NCI-H1694 treated with DMSO at 0.1 percent for 48 hours (cell line): ENCODE results near the gene SLC24A3.

Source experiments
- DNase-seq: peaks from one replicate; lab custom pipeline; 2025; lab: John Stamatoyannopoulos, UW

SLC24A3 gene

DNA sequence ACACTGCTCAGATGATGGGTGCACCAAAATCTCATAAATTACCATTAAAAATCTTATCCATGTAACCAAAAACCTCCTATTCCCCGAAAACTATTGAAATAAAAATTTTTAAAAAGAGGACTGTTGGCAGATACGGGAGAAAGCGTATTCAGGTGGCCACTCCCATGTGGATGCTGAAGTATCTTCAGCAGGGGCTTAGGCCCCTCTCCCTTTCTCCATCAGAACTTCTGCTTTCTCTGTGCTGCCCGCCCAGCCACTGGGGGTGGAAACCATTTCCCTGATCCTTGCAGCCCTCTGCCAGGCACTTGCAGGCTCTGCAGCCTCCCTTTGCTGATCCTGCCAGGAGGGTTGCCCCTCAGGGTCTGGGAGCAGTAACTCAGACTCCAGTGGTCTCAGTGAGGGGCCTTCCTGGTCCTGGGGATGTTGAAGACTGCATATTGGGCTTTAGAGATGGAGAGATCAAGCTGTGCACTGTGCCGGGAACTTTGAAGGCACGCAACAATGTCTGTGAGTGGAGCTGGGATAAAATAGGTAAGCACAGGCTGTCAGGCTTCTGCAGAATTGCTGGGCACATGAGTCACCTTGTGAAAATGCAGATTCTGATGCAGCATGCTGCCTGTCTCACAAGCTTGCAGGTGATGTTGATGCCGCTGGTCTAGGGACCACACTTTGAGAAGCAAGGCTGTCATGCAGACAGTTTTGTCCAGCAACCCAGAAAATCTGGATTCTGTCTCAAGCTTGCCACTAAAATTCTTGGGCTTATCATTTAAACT, 59.6 kb downstream of the SLC24A3 start:
- DNase-seq = no peak

DNA sequence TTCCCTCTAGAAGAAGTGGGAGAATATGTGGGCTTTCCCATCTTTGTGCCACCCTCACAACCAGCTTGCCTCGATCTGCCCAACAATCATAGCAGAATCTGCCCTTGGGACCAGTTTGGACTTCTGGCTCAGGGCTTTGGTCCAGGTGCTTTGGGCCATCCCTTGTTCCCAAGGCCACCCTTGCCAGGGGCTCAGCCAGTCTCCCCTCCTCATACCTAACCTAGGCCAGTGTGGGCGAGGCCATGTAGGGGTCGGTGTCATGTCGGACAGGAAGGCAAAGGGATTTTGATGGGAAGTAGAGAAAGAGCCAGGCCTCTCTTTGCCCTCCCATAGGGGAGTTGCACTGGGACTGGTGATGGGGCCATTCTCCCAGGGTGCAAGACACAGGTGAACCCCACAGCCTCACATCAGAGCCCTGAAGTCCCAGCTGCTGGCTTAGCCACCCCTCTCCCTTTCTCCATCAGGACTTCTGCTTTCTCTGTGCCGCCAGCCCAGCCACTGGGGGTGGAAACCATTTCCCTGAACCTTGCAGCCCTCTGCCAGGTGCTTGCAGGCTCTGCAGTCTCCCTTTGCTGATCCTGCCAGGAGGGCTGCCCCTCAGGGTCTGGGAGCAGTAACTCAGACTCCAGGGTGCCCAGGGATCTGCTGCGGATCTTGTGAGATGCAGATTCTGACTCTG, 60.7 kb downstream of the SLC24A3 start:
- no peak for DNase-seq

DNA sequence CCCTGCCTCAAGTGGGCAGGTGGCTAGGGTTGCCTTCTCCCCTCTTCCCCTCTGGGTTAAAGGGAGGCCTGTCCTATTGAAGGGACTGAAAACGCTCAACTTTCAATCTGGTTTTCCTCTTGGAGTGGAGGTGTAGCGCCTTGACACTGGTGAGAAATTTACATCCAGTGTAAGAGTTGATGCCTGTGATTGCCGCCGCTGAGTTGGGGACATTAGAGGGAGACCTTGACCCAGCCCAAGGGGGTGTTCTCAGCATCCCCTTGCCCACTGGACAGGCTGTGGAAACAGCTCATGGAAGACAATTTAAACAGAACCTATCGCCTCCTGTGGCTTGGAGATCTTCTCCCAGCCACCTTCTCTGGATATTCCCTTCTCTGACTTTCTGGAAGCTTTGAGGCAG, 61.6 kb downstream of the SLC24A3 start:
- DNase-seq = no peak

DNA sequence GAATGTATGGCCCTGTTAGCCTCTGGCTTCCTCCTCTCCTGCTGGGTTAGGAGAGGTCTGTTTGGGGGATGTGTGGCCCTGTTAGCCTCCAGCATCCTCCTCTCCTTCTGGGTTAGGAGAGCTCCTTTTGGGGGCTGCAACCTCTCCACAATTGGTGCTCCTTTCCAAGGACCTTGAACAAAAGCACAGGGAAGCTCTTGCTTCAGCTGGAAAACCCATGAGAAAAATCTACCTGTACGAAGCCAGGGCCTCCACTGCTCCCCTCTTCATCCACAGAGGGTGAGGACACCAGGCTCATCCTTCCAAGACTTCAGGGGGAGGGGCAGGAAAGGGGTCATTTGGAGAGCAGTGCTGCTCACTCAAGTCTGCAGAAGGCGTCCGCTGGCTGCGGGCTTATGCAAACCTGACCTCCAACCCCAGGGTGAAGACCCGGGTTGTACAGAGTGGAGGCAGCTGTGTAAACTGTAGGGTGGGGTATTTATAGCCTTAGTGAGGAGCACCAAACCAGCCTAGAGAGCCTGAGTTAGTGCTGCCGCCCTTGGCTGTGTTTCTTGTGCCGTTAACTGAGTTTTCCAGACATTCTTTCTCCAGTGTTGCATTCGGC, 62.1 kb downstream of the SLC24A3 start:
- DNase-seq = no peak

DNA sequence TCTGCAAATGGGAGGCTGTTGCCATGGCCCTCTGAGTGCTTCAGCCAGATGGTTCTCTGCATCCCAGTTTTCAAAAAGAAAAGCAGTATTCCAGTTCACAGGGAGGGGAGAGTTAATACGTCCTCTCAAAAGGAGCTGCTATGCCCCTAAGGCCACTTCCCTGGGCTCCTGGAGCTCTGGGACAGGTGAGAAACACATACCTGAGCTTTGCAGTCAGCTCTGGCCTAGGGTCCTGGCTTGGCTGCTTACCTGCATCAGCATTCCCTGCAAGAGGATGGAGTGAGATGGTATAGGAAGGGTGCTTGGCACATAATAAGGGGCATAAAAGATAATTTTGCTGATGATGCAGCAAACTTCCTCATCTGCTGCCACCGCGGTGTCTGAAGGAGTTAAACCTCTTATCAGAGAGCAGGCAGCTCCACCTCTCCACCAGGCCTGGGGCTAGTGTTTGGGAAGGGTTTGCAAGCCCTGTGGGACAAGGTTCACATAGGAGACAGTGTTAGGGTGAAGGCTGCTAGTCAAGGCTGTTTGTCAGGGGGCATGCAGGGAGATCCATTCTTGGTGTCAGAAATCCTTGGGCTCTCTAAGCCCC, 62.7 kb downstream of the SLC24A3 start:
- no peak for DNase-seq

DNA sequence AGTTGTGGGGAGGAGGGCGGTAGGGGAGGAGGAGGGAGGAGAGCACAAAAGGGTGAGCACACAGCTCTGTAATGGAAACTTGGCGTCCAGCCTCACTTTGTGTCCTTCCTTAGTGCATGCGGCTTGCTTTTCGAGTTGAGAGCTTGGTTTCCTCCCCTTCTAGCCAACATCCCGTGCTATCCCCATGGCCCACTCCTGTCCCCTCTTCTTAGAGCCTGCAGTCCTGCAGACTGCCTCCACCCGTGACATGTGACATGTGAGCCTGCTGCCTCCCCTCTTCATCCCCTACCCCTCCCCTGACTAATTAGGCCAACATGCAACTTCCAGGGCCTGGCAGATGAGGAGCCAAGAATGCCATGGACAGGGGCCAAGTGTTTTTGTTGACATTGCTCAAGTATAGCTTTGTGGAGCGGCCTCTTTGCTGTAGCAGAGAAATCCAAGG, 63.2 kb downstream of the SLC24A3 start:
- peak; percentile 61 for DNase-seq

DNA sequence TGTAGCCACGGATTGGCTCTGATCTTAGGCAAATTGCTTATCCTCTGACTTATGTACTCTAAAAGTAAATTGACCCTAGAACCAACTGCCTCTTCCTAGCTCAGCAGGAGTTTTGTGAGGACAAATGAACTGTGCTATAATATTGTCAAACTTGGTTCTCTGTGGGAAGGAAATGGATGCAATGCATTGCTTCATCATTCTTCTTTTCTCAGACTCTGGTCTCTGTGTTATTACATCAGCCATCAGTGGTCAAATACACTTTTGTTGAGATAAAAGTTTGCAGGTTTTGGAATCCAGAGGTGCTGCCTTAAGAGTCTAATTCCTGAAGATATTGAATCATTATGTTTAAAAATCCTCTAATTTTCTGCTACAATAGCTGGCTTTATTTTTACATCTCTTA, 64.9 kb downstream of the SLC24A3 start:
- no peak for DNase-seq

DNA sequence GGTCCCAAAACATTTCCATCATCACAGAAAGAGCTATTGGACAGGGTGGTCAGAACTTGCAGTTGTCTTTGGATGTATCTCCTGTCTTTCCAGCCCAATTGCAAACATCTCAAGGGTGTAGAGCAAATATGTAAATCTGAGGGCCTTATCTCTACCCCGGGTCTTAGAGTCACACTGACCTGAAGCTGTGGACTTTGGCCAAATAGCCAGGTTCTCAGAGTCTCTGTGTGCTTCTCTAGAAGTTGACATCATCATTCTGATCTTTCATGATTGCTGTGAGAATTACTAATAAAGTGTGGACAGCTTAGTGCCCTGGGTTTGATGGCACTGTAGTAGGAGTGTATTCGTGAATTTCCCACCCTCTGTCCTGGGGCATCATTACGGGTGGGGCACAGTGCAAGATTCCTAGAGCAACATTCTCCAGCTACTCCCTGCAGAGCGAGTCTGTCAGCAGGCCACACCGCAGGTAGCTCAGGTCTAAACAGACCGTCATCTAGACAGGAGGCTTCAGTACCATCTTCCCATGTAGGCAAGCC, 71.1 kb downstream of the SLC24A3 start:
- DNase-seq = no peak

DNA sequence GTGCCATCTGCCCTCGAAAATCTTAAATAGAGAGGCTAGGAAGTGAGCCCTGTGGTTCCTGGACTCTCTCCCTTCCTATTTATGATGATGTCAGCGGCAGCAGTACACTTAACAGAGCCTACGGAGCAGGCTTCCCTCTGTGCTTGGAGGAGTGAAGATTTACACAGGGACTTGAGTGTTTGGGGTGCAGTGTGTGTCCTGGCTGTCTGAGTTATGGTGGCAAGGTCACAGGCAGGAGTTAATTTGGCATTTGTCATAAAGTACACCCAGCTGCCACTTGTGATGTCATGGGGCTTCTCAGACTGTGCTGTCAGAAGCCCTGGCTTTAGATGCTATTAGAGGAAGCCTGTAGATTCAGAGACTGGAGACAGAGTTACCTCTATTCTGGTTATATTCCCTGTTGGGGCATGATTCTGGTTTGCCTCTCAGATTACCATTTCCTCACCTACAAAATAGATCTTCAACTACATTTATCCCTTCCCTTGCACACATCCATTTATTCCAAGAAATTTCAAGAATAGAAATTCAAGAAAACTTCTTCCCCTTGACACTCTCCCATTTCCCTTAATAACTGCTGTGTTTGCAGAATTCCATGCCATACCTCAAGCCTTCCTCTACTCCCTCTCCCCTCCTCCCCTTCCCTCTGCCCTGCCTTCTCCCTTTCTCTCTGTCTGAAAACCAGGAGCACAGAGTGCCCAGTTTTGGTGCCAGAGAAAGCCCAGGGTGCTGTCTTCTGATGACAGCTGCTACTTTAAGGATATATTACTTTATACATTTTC, 72.1 kb downstream of the SLC24A3 start:
- no peak for DNase-seq

DNA sequence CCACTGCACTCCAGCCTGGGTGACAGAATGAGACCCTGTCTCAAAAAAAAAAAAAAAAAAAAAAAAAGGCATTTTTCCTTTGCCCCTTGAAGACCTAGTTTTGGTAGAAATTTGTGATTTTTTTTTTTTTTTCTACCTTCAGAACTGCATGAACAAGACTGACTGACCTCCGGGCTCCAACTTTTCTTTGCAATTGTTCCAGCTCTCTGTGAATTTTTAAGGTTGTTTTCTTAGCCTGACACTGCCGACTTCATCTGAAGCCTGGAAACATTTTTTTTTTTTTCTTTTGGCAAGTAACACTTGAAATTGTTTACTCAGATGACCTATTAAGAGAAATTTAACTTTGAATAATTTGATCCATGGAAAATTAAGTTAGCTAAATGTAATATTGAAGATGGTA, 73.0 kb downstream of the SLC24A3 start:
- DNase-seq = no peak

DNA sequence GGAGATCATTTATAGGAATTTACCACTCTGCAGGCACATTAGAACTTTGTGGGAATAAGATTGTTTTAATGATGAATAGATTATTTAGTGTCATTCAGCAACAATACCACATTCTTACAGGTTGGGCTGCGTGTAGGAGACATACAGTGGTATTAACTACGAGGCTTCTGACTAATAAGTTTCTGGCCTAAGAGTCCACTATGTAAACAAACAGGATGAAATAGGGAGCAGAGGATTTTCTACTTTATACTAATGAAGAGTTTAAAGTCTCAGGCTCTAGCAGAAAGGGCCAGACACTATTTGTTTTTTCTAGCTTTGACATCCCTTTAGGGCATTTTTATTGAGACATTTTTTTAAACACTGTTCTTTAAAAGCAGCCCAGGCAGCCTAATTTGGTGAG, 75.6 kb downstream of the SLC24A3 start:
- no peak for DNase-seq

DNA sequence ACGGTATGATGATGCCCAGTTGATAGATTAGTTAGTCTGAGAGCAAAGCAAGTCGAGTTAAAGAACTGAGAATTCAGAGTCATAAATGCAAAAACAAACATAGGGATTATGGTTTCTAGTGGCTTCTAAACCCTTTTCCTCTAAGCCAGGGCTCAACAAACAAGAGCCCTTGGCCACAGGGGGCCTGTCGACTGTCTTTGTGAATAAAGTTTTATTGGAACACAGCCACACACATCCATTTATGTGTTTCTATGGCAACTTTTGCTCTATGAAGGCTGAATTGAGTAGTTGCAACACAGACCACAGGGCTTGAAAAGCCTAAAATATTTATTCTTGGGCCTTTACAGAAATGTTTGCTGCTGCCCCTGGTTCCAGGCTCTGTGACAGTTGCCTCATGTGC, 76.2 kb downstream of the SLC24A3 start:
- DNase-seq = no peak

DNA sequence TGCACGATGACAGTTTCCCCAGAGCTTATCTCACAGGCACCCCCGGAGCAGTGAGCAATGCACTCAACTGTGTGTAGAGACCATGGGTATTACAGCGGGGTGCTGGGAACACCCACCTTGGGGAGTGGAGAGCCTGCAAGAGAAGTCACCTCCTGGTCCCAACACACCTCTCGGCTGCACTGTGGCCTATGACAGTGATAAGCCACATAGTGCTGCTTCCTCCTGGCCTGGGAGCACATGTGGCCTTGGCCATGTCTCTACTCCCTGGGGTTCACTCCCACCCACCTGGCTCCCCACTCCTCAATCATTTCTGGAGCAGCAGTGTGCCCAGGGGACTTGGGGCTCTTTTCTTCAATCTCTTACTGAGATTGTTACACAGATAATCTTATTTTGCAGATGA, 77.0 kb downstream of the SLC24A3 start:
- no peak for DNase-seq

DNA sequence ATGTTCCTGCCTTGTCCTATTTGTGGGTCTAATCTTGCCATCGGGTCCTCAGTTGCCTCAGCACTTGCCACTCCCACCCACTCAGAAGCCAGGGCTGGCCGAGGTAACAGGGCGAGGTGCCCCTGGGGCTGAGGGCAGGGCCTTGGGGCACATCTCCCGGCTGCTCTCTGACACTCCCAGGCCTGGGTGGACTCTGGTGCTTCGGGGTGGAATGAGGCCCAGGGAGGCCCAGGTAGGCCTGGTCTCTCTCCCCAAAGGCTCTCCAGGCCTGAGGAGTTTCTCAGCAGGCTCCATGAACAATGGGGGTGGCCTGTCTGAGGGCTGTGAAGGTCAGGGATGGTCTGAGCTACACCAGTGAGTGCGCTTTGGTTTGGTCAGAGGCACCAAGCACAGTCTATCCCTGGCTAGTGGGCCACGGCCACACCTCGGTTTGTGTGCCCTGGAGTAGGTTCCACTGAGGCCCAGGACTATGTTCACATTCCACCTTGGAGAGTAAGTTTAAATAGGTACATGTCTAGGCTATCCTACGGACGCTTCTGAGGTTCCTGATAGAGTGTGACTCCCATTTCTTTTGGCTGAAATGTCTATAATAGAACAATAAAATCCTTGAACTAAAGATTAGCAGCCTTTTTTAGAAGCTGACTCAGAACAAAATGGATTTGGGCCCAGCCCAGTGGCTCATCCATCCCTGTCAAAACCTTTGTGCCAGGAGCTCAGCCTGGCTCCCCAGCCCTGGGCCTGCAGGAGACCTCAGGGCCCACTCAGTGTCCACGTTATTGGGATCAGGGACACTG, 78.8 kb downstream of the SLC24A3 start:
- no peak for DNase-seq

DNA sequence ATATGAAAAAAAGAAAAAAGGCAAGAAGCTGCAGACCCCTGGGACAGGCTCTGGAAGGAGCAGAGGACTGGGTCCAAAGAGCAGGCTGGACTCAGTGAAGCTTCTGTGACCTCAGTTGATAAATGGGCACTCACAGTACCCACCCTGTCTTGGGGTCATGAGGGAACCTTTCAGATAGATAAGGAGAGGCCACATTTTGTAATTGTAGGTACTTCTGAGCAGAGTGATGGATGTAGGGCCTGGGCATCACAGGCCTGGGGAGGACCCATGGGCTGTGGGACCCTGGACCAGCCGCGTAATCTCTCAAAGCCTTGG, 79.3 kb downstream of the SLC24A3 start:
- DNase-seq = no peak

DNA sequence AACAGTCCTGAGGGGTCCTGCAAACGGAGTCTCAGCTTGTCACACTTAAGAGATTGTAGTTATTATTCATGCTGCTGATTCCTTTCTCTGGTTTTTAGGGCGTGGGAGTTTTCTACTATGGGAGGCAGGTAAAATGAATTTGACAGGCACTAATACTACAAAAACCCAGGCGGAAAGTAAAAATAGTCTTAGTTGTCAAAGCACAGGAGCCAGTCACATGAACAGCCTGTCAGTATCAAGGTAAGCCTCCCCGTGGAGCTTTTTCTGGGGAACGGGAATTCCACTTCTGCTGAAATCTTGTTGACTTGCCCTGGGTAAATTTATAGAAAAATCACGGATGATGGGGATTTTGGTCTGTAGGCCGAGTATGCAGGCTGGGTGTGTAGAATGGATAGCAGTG, 79.8 kb downstream of the SLC24A3 start:
- no peak for DNase-seq

DNA sequence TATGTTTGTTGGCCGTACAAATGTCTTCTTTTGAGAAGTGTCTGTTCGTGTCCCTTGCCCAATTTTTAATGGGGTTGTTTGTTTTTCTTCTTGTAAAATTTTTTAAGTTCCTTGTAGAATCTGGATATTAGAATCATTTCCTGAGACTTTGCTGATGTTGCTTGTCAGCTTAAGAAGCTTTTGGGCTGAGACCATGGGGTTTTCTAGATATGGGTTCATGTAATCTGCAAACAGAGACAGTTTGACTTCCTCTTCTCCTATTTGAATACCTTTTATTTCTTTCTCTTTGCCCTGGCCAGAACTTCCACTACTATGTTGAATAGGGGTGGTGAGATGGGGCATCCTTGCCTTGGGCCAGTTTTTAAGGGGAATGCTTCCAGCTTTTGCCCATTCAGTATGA, 82.6 kb downstream of the SLC24A3 start:
- no peak for DNase-seq

DNA sequence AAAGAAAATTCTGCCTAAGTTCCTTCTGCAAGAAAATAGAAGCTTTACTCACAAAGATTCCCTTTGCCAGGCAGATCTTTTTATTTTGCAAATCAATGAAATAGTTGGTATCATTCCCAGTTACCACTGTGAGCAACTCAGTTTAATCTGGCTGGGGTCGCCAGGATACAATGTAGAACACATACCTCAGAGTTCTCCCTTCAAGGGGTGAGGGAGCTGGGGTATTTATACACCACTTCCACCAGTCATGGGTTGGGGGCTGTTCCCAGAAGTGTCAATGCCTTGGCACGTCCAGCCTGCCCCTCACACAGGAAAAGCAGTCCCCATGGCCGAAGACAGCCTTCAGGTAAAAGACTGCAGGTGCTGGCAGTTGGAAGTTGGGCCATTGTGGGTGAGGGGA, 86.2 kb downstream of the SLC24A3 start:
- no peak for DNase-seq

DNA sequence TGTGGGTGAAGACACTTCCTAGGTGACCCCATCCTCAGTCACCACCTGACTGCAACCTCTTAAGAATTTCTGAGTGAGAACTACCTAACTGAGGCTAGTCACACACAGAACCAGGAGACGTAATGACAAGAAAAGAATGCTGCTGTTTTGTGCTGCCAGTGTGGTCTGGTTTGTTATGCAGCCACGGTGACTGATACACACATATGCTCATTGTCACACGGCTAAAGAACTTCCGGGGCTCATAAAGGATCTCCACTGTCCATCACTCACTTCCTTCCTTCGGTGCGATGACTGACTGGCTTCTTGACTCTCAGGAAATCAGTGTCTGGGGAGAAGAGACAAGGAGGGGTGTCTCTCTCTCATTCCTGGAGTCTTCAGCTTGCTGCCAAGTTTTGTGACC, 88.0 kb downstream of the SLC24A3 start:
- DNase-seq = no peak

DNA sequence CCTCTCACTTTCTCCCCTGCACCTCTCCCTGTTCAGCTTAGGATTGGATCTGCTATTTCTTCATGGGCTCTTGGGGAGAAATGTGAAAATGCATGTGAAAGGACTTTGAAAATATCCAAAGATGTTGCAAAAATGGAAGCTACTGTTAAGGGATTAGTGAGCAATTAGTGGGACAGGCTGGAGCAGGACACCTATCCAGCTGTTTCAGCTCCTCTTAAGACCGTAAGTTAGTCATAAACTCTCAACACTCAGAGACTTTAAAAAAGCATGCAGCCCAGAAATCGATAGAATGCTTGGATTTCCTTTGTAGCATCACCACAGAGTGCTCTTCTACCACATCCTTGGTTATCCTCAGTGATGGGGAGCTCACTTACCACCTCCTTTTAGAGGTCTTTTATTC, 88.7 kb downstream of the SLC24A3 start:
- no peak for DNase-seq

DNA sequence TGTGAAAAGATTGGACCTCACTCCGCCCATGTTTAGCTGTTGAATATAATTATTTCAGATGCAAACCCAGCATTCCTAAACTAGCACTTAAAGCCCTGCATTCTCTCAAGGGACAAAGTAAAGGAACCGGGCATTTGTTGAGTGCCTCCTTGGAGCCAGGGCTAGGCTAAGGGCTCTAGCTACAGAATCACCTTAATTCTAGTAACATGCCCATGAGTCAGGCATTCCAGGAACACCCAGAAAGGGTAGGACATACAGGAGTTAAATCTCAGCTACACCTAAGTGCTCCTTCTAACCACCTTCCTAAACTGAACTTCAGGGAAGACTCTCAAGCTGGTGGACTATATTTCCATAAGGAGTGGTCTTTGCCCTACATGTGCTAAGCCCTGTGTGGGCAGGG, 89.4 kb downstream of the SLC24A3 start:
- DNase-seq = no peak
